ENCODE data around the gene ABCA12. TPM values are rescaled to one million over a fixed set of nuclear protein-coding genes. Genes with fewer than 3 reads are reported as not detected.

The ABCA12 gene
- total RNA-seq, 1 donor from 2014 or later: 0.17 TPM

GRCh38 chr2:215120401-215120800 is 18.0 kb downstream of the ABCA12 start:
- Histone ChIP-seq H3K4me3 (no peak overlapping the region), H2AFZ (replicated peaks) (no peak overlapping the region), H3K9ac (no peak overlapping the region), H3K79me2 (ENCODE audit: low read depth) (no peaks in the 10 kb centered on the region), H3K36me3 (no peaks in the 10 kb centered on the region), H3F3A (ENCODE audit: low read depth) (no peaks in the 10 kb centered on the region), H4K20me1 (ENCODE audit: low read depth) (no peaks in the 10 kb centered on the region), H3K27me3 (no peaks in the 10 kb centered on the region), H3K4me1 (no peaks in the 10 kb centered on the region), H3K9me3 (ENCODE audit: low read depth) (no peaks in the 10 kb centered on the region), H3K27ac (no peak overlapping the region), H3K4me2 (no peak overlapping the region)
- no peak for DNase-seq (ENCODE audit: low spot score)
- Mint-ChIP-seq H3K36me3 (no peaks in the 10 kb centered on the region), H3K4me1 (no peaks in the 10 kb centered on the region), H3K9me3 (peaks cover 2% of the 10 kb centered on the region), H3K4me3 (no peak overlapping the region), H3K27me3 (ENCODE audit: insufficient read depth, low read depth) (peaks cover 3% of the 10 kb centered on the region), H3K27ac (no peak overlapping the region)
- TF ChIP-seq EZH2 (IDR thresholded peaks at IDR 0.05) (no peak), CTCF (IDR thresholded peaks at IDR 0.05) (no peak), EZH2phosphoT487 (IDR thresholded peaks at IDR 0.05) (no peak)

- no peaks in the 10 kb centered on the region for H3K9me3 ChIP-seq (ENCODE audit: low read depth)
- H3K4me2 ChIP-seq: no peak overlapping the region
- H3K27me3 ChIP-seq: no peaks in the 10 kb centered on the region
- H3K79me2 ChIP-seq (ENCODE audit: low read depth): no peaks in the 10 kb centered on the region
- H3K9ac ChIP-seq: no peak overlapping the region
- DNase-seq (ENCODE audit: low spot score): no peak
- no peak overlapping the region for H3K27ac Mint-ChIP-seq
- no peaks in the 10 kb centered on the region for H3K36me3 ChIP-seq
- H3K27ac ChIP-seq: no peak overlapping the region
- no peak for TF ChIP-seq EZH2phosphoT487 (IDR thresholded peaks at IDR 0.05)
- TF ChIP-seq EZH2 (IDR thresholded peaks at IDR 0.05): no peak
- no peak for TF ChIP-seq CTCF (IDR thresholded peaks at IDR 0.05)
- H3K4me1 Mint-ChIP-seq: no peaks in the 10 kb centered on the region
- peaks cover 2% of the 10 kb centered on the region for H3K9me3 Mint-ChIP-seq
- H3K36me3 Mint-ChIP-seq: no peaks in the 10 kb centered on the region
- no peak overlapping the region for H2AFZ ChIP-seq (replicated peaks)
- H4K20me1 ChIP-seq (ENCODE audit: low read depth): no peaks in the 10 kb centered on the region
- H3F3A ChIP-seq (ENCODE audit: low read depth): no peaks in the 10 kb centered on the region
- H3K27me3 Mint-ChIP-seq (ENCODE audit: insufficient read depth, low read depth): peaks cover 3% of the 10 kb centered on the region
- no peak overlapping the region for H3K4me3 Mint-ChIP-seq
- no peaks in the 10 kb centered on the region for H3K4me1 ChIP-seq
- no peak overlapping the region for H3K4me3 ChIP-seq
Observed at GRCh38 chr2:215119847-215120246, 18.6 kb downstream of the ABCA12 start.

GRCh38 chr2:215110918-215111317 is 27.5 kb downstream of the ABCA12 start:
- no peaks in the 10 kb centered on the region for H3F3A ChIP-seq (ENCODE audit: low read depth)
- no peaks in the 10 kb centered on the region for H3K27me3 ChIP-seq
- H3K36me3 Mint-ChIP-seq: no peaks in the 10 kb centered on the region
- no peaks in the 10 kb centered on the region for H3K4me1 Mint-ChIP-seq
- no peak overlapping the region for H3K4me3 Mint-ChIP-seq
- H3K4me2 ChIP-seq: no peak overlapping the region
- no peaks in the 10 kb centered on the region for H3K36me3 ChIP-seq
- no peak overlapping the region for H3K4me3 ChIP-seq
- TF ChIP-seq EZH2phosphoT487 (IDR thresholded peaks at IDR 0.05) (no peak), CTCF (IDR thresholded peaks at IDR 0.05) (no peak), EZH2 (IDR thresholded peaks at IDR 0.05) (no peak)
- no peak for DNase-seq (ENCODE audit: low spot score)
- no peaks in the 10 kb centered on the region for H3K27me3 Mint-ChIP-seq (ENCODE audit: insufficient read depth, low read depth)
- H3K9me3 ChIP-seq (ENCODE audit: low read depth): no peaks in the 10 kb centered on the region
- no peak overlapping the region for H3K27ac Mint-ChIP-seq
- no peaks in the 10 kb centered on the region for H4K20me1 ChIP-seq (ENCODE audit: low read depth)
- H3K9ac ChIP-seq: no peak overlapping the region
- no peaks in the 10 kb centered on the region for H3K79me2 ChIP-seq (ENCODE audit: low read depth)
- no peak overlapping the region for H3K27ac ChIP-seq
- H3K9me3 Mint-ChIP-seq: no peaks in the 10 kb centered on the region
- no peaks in the 10 kb centered on the region for H3K4me1 ChIP-seq
- no peak overlapping the region for H2AFZ ChIP-seq (replicated peaks)
